Esophagus mucosa (tissue), 1 donor: Measurements from ENCODE around the gene RALGPS1. TPM values are rescaled to one million over a fixed set of nuclear protein-coding genes. Genes with fewer than 3 reads are reported as not detected.
A peak's percentile ranks its signal among the peaks of the same experiment; 100 is the strongest.

Experiments used
- ATAC-seq: fragments of 200-7000 bp; cut with Tn5 transposase; one replicate; pipeline ENCODE4 v1.9.1; 2020
- total RNA-seq: library from RNA; stranded (reverse); gene quantifications from one replicate; pipeline ENCODE4 v1.2.4, GENCODE V29; 2023
- donor health status: DM: yes; HTN: yes; CAD: no.

Gene RALGPS1
- total RNA-seq, 1 donor from 2014 or later: 6.8 TPM

DNA sequence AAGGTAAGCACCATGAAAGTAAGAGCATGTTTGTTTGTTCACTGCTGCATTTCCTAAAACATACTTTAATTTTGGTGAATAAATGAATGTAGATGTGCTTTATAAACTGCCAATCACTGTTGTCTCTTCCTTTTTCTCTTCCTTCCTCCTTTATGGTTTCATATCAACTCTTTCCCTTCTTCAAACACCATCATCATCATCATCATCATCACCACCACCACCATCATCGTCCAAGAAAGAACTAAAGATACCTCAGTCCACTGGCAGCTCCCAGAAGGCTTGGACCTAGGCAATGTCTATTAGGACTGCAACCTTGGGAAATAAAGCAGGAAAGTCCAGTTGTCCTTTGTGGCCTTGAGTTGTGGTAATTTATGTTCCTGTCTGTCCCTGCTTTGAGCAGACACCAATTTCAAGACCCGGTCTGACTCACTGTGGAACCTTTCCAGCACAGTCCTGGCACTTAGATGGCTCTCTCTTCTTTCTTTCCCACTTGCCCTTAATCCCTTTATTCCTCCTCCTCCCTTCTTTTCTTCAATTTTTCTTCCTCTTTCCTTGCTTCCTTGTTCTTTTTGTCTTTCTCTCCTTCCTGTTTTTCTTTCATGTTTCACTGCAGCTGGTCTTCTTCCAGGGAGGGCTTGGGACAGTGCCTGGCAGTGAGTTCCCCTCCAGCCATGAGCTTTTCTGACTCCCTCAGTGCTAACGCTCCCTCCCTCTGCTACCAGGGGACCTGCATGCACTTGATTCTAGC, 108.5 kb downstream of the RALGPS1 start:
- ATAC-seq: peak; percentile 43

DNA sequence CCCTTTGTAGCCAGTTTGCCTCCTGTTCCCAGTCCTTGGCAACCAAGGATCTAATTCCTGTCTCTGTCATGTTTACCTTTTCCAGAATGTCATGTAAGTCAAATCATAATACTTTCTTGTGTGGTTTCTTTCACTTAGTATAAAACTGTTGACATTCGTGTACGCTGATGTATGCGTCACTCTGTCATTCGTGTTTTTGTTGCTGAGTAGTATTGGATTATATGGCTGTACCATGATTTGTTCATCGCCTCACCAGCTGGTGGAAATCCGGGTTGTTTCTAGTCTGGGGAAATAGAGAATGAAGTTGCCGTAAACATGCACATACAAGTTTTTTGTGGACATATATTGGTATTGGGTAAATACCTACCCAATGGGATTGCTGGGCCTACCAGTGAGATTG, 110.5 kb downstream of the RALGPS1 start:
- no peak for ATAC-seq

DNA sequence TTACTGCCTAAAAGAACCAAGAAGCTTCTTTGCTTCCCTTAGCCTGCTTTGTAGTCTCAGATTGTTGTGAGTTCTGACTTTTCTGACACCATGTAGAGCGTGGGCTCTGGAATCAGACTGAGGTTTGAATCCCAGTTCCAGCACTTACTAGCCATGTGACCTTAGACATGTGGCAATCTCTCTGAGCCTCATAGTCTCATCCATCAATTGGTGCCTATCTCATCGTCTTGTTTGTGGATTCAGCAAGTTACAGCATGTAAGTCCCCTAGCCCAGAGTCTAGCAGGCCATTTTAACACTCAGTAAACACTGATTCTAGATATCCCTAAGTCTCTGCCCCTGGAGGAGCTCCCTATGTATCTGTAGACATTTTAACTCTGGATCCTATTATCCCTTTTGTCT, 113.1 kb downstream of the RALGPS1 start:
- peak; percentile 33 for ATAC-seq

DNA sequence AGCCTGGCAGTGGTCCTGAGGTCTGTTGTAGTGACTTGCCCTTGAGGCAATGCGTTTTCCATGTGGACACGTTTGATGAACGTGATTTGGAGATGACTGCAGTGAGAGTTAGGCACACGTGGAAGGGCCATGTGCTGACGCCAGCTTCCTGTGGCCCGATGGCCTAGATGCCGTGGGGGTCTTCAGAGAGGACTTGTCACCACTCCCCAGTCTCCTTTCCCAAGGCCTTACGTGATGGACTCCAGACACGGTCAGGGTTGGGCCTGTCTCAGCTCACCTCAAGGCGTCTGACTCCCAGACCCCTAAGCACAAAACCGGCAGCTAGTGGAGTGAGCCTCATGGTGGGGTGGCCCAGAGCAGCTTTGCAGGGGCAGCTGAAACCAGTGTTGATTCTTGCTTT, 115.0 kb downstream of the RALGPS1 start:
- ATAC-seq: no peak

DNA sequence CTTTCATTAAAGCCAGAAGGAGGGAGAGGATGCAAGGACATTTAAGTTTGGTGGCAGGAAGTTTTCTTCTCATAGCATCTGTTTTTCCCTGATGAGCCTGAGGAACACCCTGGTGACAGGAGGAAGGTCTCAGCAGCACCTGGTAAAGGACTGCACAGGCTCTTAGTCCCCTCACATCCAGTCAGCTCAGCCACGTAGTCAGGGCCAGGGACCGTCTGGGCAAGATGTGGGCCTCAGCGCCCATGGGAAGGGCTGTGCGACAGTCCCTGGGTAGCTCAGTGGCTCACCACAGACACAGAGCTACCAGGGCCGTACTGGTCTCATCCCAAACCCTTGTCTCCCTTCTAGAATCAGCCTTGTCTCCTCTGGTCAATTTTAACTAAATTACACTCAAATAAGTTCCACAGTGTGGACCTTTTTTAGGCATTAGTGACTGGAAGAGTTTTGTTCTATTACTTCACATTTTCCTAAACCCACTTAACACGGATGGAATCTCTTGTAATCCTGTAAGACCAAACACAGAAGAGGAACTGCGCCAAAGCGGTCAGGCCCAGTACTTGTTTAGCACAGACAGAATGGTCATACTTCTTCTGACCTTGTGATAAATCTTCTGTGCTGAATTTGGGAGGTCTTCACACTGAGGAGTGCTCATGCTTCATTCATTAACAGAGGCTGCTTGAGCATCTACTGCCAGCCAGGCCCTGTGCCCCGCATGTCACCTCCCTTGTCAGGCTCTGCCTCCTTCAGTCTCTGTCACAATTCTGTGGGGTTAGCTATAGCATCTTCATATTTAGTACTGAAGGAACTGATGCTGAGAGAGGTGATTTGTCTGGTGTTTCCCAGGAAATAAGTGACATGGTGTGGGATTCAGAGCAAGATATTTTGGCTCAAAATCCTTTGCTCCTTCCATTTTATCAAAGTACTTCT, 116.5 kb downstream of the RALGPS1 start:
- ATAC-seq: no peak

DNA sequence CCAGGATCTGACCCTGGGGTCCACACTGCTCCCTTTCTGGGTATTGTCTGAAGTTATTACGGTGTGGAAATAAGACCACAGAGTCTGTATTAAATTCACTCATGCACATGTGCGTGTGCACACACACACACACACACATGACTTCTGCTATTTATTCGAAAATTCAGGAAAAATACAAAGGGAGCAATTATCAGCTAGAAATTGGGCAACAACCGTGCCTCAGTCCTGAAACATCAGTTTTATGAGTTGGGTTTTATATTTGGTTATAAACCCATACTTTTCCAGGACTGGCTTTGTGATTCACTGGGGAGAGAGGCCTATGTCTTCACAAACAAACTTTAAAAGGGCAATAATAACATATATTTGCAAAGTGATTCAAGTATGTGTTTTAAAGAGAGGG, 117.7 kb downstream of the RALGPS1 start:
- no peak for ATAC-seq

DNA sequence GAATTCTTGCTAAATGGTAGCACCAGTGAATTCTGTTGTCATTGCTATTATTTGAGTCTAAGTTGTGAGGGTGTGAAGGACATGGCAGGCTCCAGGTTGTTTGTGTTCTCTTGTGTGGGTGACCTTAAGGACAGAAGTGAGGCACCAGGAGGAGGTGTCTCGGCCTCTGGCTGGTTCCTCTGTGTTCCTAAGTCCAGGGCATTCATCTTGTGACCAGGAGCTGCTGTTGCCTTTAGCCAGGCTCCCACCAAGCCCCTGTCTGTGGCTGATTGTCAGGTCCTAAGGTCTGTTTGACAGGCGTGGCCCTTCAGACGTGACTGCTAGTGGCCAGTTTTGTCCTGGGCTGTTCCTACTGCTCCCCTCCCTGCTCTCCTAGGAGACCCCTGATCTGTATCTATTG, 118.5 kb downstream of the RALGPS1 start:
- ATAC-seq: no peak

DNA sequence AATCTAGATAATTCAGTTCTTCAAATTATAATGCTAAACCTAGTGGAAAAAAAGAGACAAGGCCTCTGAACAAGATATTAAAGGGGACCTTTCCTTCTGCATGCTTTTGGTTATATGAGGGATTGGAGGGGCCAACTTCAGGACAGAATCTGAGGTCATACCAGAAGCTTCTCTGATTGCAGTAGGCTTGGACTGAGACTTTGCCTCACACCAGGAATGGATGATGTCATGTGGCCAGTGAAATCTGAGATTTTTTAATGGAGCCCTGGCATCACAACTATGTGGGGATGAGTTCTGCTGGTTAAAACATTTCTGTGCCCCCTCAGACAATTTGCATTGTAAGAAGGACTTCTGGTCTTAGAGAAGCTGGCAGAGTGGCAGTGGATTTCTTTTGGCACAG, 119.2 kb downstream of the RALGPS1 start:
- no peak for ATAC-seq

DNA sequence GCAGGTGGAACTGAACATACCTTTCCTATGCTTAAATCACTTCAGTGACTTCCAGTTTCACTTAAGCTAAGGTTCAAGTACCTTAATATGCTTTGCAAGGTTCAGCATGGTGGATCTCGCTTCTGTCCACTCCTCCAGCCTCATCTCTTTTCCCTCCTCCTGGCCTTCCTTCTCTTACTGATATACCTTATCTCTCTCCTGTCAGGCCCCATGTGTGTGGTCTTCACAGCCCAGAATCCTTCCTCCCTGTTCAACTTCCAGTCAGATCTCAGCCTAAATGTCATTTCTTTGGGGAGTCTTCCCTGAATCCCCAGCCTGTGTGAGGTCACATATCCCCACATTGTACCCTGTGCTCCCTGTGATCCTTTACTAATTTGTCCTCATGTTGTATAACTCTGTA, 120.1 kb downstream of the RALGPS1 start:
- no peak for ATAC-seq

DNA sequence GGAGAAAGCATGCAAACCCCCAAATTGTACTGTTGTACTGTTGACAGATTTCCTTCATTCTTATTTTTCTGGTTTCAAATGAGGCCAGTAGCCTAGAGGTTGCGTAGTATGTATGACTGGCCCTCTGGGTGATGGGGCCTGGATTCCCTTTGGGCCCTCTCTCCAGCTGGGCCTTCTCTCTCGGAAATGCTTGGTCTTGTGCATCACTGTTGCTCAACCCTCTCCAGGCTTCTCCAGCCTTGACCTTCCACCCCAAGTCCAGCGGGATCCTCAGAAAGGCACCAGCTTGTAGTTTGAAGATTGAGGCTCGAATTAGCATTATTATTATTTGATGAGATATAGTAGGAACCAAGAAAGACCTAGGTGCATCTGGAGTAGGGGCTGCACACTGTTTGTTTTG, 120.8 kb downstream of the RALGPS1 start:
- no peak for ATAC-seq

DNA sequence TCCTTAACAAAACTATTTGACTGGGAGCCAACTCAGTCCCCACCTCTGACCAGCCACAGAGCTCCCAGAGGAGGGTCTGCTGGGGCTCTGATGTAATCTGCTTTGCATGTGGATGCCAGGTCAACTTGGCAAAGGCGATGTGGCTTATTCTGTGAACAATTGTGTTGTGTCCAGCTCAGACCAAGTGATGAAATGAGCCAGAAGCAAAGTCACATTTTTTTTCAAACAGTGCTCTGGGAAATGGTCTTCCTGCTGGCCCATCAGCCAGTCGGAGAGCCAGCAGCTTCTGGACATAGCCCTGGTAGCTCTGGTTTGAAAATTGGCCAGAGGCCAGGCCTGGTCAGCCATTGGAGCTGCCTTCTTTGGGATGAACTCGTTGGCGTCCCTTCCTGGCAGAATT, 121.4 kb downstream of the RALGPS1 start:
- no peak for ATAC-seq

DNA sequence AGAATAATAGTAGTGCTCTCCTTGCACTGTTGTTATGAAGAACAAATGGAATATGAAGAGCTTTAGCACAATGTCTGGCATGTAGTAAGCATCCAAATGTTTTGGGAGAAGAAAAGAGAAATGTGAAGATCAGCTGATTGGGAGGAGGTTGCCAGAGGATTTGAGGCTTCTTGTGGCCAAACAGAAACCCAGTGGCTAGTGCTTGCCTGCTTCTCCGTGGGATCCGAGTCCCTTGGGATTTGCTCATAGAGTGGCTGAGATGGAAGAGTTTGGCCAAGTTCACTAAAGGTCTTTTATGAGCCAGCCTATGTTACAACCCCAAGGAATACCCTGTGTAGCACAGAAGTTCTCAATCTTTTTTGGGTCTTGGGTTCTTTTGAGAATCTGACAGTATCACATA, 121.9 kb downstream of the RALGPS1 start:
- ATAC-seq: no peak

DNA sequence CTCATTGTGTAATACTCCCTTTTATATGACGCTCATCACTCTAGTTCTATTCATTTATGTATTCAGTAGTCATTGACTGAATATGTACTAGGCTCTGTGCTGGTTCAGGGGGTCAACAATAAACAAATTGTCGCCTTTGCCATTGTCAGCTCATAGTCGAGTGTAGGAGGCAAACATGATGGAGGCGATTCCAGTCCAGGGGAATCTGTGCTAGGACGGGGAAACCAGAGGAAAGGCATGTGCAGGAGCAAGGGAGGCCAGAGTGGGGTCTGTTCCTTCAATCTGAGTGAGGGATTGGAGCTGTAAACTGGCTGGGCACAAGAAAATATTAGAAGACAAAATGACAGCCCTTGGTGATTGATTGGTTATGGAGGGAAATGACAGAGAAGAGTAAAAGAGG, 123.9 kb downstream of the RALGPS1 start:
- no peak for ATAC-seq

DNA sequence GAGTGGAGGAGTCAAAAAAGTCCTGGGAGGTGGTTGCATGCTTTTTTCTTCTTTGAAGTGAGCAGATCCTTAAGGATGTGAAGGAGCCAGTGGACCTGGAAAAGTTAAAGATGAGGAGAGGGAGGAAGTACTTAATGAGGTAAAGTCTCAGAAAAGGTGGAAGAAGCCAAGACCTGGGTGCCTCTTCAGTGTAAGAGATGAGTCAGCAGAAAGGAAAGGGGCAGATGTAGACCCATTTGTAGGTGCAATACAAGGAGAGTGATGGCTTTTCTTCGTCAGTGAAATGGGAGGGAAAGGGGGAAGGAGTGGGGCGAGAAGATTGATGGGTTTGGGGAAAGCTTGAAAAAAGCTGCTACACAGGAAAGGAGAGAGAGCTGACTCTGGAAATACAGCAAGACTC, 124.9 kb downstream of the RALGPS1 start:
- no peak for ATAC-seq

DNA sequence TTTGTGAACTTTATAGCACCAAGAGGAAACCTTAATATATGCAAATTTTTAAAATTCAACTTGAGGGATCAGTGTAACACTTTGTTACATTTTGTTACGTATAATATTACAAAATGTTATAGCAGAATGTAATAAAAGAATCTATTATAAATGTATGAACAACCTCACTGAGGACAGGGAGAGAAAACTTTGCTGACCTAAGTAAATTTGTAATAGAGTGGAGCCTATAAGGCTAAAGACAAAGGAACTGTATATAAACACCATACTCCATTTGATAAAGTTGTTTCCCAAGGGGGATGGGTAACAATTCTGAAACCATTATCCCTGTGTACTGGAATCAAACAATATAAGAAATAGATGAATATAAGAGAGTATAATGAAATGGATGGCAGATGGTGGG, 130.6 kb downstream of the RALGPS1 start:
- ATAC-seq: no peak

DNA sequence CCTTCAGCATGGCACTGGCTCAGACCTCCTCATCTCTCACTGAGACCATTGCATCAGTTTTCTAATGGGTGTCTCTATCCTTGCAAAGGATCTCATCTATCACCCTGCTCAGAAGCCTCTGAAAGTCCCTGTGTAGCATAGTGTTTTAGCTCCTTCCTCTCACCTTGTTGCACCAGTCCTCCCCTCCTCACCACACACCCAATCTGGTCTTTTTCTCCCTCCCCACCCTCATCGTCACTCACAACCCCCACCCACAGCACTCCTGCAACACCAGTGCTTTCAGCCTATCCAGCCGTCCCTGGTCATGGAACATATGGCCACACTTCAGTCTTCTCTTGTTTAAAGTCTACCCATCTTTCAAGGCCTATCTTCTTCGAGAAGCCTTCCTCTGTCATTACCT, 133.4 kb downstream of the RALGPS1 start:
- no peak for ATAC-seq

DNA sequence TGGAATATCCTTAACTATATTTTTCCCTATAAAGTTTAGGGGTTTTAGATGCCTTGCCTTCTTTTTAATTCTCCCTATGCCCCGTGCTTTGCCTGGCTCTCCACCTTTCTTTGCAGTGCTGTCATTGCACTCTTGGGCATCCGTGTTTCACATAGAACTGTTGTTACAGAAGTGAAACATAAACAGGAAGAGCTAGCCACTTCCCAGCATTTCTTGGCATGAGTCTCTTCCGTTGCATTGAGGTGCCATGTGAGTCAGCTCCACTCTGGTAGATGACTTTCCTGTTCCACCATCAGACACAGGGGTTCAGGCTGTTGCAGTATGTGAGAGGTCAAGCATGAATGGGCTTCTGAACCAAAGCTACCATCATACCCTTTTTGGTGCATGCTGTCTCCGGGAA, 134.5 kb downstream of the RALGPS1 start:
- peak; percentile 96 for ATAC-seq

DNA sequence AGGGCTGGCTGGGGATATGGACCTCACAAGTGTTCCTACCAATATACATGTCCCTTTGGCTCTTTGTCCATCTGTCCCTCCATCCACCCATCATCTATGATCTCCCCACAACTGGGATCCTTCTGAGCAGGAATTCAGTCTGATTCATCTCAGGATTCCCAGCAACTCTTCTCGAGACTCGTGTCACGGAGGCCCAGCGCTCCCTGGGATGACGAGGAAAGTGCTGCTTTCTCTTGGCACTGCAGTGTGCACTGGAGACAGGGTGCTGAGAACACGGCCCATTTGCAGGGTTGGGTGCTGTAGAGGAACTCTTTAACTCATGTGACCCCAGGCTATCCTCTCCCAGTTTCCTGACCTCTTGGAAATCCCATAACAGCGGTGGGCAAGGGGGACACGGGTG, 135.0 kb downstream of the RALGPS1 start:
- ATAC-seq: no peak

DNA sequence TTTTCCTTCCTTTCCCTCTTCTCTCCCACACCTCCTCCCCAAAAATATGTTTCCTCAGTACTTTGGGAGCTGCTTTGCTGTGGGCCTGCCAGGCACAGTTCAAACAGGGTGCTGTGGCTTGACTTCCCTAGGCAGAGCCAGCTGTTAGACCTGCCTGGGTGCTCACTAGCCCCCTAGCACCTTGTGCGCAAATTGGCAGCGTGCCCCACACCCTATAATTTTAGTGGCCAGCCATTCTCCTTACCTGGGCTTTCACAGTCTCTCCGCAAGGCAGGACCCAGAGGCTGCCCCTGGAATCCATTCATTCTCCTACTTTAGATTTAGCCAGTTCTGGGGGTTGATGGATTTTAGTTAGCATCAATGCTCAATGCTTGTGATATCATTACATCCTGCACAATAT, 135.6 kb downstream of the RALGPS1 start:
- ATAC-seq: no peak

DNA sequence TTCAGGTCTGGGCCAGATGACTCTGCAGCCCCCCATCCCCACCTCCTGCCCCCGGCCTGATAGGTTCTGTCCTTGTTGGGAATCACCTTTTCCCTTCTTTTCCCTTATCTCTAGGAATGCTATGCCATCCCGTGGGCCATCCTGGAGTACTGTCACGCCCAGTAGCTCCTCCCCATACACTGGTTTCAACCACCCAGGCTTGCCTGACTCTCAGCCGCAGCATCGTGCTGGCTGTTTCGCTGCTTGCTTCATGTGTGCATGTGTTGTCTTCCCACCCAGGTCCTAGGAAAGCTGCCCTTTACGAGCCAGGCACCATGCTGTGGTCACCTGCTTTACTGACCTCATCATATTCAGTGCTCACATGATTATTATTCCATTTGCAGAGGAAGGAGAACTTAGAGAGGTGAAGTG, 136.0 kb downstream of the RALGPS1 start:
- ATAC-seq: no peak

DNA sequence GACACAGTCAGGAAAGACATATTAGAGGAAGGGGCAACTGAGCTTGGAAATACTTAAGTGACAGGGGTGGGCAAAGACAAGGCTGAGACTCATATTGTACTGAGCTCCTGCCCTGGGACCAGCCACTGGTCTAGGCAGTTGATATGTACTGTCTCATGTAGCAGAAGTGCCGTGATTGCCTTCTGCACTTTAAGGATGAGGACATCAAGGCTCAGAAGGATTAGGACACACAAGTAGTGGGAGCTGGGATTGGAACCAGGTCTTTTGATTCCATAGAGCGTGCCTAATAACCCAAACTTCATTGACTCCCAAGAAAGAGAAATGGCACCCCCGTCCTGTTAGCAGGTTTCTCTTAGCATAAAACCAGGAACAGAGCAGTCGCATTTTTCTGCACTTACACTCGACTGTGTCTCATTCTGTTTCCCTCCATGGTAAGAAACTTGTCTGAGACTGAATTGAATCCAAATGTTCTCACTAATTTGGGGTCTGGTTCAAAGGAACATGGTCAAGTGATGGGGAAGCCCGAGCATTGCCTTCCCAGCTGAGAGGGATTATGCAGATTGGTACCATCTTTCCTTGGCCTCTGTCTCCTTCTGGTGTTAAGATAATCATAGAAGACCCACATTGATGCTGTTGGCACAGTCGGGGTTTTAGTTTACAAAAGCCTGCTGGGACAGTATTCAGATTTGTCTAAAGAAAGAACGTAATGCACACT, 137.5 kb downstream of the RALGPS1 start:
- no peak for ATAC-seq

DNA sequence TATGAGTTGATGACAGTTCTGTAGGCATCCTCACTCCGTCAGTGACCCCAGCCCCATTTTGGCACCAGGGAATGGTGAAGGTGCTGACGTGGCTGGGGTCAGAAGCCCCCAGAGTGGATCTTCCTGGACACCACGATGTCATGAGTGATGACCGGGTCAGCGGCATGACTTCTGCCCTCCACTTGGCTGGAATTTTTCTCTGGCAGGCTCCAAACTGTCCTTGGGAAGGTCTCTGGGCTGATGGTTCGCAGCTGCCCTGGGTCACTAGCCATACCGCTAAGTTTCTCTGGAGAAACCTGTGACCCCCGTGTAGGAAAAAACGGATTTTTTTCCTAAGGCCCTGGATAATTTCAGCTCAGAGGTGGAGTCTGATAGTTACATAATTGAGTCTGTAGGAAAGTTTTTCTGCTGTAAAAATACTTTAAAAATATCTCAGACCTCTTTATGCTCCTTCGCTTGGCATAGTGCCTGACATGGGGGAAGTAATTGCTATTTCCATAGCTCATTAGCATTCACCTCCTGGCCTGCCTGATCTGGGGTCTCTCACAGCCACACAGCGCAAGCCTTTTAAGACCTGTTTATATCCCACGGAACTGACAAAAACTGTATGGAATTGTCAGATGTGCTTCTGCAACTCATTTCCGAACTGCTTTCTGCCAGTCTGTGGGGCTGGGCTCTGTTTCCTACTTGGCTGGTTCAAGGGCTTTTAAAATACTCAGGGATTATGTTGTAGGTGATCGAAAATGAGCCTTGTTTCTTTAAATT, 138.7 kb downstream of the RALGPS1 start:
- ATAC-seq: no peak

DNA sequence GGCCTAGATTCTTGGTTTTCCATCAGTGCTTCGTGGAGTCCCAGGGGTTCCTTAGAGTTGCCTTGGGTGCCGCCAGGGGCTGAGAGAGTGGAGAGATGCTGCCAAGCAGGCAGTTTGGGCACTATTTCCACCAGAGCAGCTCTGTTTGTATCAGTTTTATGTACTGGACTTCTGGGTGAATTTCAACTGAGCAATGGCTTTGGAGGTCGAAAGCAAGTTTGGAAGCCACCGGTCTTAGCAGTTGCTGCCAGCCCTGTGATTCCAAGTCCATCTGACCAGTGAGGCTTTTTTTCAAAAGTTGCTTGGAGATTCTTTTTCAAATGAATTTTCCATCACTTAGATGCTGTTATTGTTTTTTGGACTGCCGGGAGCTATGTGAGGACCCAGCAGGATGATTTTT, 139.4 kb downstream of the RALGPS1 start:
- no peak for ATAC-seq
